HCT116 (cell line): ENCODE data around the gene C22orf39. TPM values are rescaled to one million over a fixed set of nuclear protein-coding genes. Genes with fewer than 3 reads are reported as not detected.

Experiments
- ATAC-seq: fragments of 200-7000 bp; cut with Tn5 transposase; 2 replicates; pipeline ENCODE4 v1.9.1; 2020; ENCODE audit warnings: mild to moderate bottlenecking, moderate library complexity
- BruUV-seq: library from RNA; stranded (reverse); fragments of 400-500 nt; replicated peaks from 2 replicates; lab custom pipeline; 2021; lab: Mats Ljungman, UMichigan
- CTCF ChIA-PET: fragments of 300-600 bp; sonication (Branson Sonifier 250); formaldehyde crosslinking; loops from one replicate; lab custom pipeline; 2021; ENCODE audit warnings: antibody characterized with exemption; lab: Charles Lee
- POLR2A ChIA-PET: fragments of 300-600, 350-600 bp; sonication (Branson Sonifier 250); formaldehyde crosslinking; loops from one replicate; lab custom pipeline; 2021; ENCODE audit warnings: antibody characterized with exemption; lab: Charles Lee
- RAD21 ChIA-PET, 2 experiments: fragments of 300-600 bp; sonication (Branson Sonifier 250); formaldehyde crosslinking; loops; one replicate each; lab custom pipeline; 2023; ENCODE audit warnings: low total read pairs in 2 of 2; ENCODE audit not compliant: uncharacterized antibody in 2 of 2, unreplicated experiment in 2 of 2, low non-redundant PET in 1 of 2; lab: Charles Lee
- DNase-seq: peaks from one replicate; pipeline ENCODE4 v3.0.0-alpha.2; 2010; ENCODE audit warnings: low read depth, low spot score
- H2AFZ ChIP-seq: fragments of 200-600 bp; shearing (Covaris generic), sonication (generic); 2 replicates; pipeline ENCODE4 v1.6.1; 2017; ENCODE audit warnings: low read depth, mixed run types, mixed read lengths, antibody characterized with exemption, low read length; ENCODE audit not compliant: poor library complexity, severe bottlenecking
- H3K27ac ChIP-seq: 2 replicates; pipeline ENCODE4 v1.5.1; 2012; ENCODE audit warnings: low read depth, low read length
- H3K27me3 ChIP-seq: fragments of 200-600 bp; sonication (generic); 2 replicates; pipeline ENCODE4 v1.6.1; 2016; ENCODE audit warnings: mixed run types, low read length, mixed read lengths; ENCODE audit not compliant: insufficient read depth
- H3K36me3 ChIP-seq, 2 experiments: fragments of 200-500 bp in 1 of 2; fragments of 200-600 bp in 1 of 2; sonication (Bioruptor generic) in 1 of 2; sonication (generic) in 1 of 2; 2 replicates each; pipeline versions ENCODE4 v1.5.1 to v1.6.1; 2014 to 2016; ENCODE audit warnings: low read length in 2 of 2, inconsistent platforms in 1 of 2, mixed read lengths in 1 of 2, mixed run types in 1 of 2; ENCODE audit not compliant: insufficient read depth in 2 of 2, control insufficient read depth in 1 of 2
- H3K4me1 ChIP-seq, 2 experiments: fragments of 200-600 bp in 1 of 2; sonication (generic) in 1 of 2; 2 replicates each; pipeline versions ENCODE4 v1.5.1 to v1.6.1; 2012 to 2017; ENCODE audit warnings: low read length in 2 of 2, inconsistent platforms in 1 of 2, mild to moderate bottlenecking in 1 of 2, mixed read lengths in 1 of 2, mixed run types in 1 of 2, moderate library complexity in 1 of 2; ENCODE audit not compliant: insufficient read depth in 2 of 2, control insufficient read depth in 1 of 2
- H3K4me2 ChIP-seq: fragments of 200-600 bp; sonication (generic); 2 replicates; pipeline ENCODE4 v1.6.1; 2017; ENCODE audit warnings: mixed run types, low read length, mixed read lengths
- H3K4me3 ChIP-seq, 2 experiments: fragments of 200-600 bp in 1 of 2; sonication (generic) in 1 of 2; replicated peaks in 1 of 2; 2 replicates each; pipeline ENCODE4 v1.5.1; 2011 to 2016; ENCODE audit warnings: low read length in 2 of 2, control low read depth in 1 of 2, low read depth in 1 of 2, mild to moderate bottlenecking in 1 of 2, mixed read lengths in 1 of 2, mixed run types in 1 of 2
- H3K79me2 ChIP-seq: fragments of 200-600 bp; sonication (generic); 2 replicates; pipeline ENCODE4 v1.6.1; 2017; ENCODE audit warnings: mild to moderate bottlenecking, mixed run types, low read length, moderate library complexity, mixed read lengths; ENCODE audit not compliant: insufficient read depth
- H3K9ac ChIP-seq: fragments of 200-600 bp; sonication (generic); 2 replicates; pipeline ENCODE4 v1.6.1; 2016; ENCODE audit warnings: low read length, mixed read lengths
- H3K9me2 ChIP-seq: fragments of 200-600 bp; sonication (generic), shearing (Covaris generic); 2 replicates; pipeline ENCODE4 v1.6.1; 2017; ENCODE audit warnings: mixed run types, mild to moderate bottlenecking, moderate library complexity; ENCODE audit not compliant: insufficient read depth
- H3K9me3 ChIP-seq, 2 experiments: fragments of 200-500 bp in 1 of 2; fragments of 200-600 bp in 1 of 2; sonication (Bioruptor generic) in 1 of 2; sonication (generic) in 1 of 2; 2 replicates each; pipeline ENCODE4 v1.6.1; 2014 to 2017; ENCODE audit warnings: low read length in 2 of 2, mixed read lengths in 2 of 2, inconsistent platforms in 1 of 2, low read depth in 1 of 2, mild to moderate bottlenecking in 1 of 2, mixed run types in 1 of 2, moderate library complexity in 1 of 2; ENCODE audit not compliant: control insufficient read depth in 1 of 2, insufficient read depth in 1 of 2
- H4K20me1 ChIP-seq: fragments of 200-600 bp; sonication (generic), shearing (Covaris generic); 2 replicates; pipeline ENCODE4 v1.6.1; 2017; ENCODE audit warnings: mixed run types, mild to moderate bottlenecking, moderate library complexity; ENCODE audit not compliant: insufficient read depth
- CBX3 ChIP-seq: IDR thresholded peaks from 2 replicates; pipeline ENCODE4 v1.6.1; 2012; ENCODE audit warnings: low read depth
- CEBPB ChIP-seq: IDR thresholded peaks from 2 replicates; pipeline ENCODE4 v1.6.1; 2012; ENCODE audit warnings: low read depth
- EGR1 ChIP-seq: IDR thresholded peaks from 2 replicates; pipeline ENCODE4 v1.6.1; 2012; ENCODE audit warnings: low read depth
- ELF1 ChIP-seq: IDR thresholded peaks from 2 replicates; pipeline ENCODE4 v1.6.1; 2012; ENCODE audit warnings: low read depth, borderline replicate concordance
- EZH2phosphoT487 ChIP-seq: fragments of 200-600 bp; IDR thresholded peaks from 2 replicates; pipeline ENCODE4 v1.6.1; 2018; ENCODE audit warnings: antibody characterized with exemption, borderline replicate concordance
- FOSL1 ChIP-seq: IDR thresholded peaks from 2 replicates; pipeline ENCODE4 v1.6.1; 2012; ENCODE audit warnings: low read depth
- JUND ChIP-seq: IDR thresholded peaks from 2 replicates; pipeline ENCODE4 v1.6.1; 2012
- POLR2A ChIP-seq: IDR thresholded peaks from 2 replicates; pipeline ENCODE4 v1.7.0; 2011; ENCODE audit warnings: borderline replicate concordance; ENCODE audit not compliant: insufficient read depth, insufficient read length; ENCODE audit errors: extremely low read depth
- POLR2AphosphoS5 ChIP-seq: IDR thresholded peaks from 2 replicates; pipeline ENCODE4 v1.6.1; 2011; ENCODE audit warnings: mild to moderate bottlenecking, low read depth, low read length, moderate library complexity
- SIN3A ChIP-seq: IDR thresholded peaks from 2 replicates; pipeline ENCODE4 v1.6.1; 2012; ENCODE audit warnings: low read depth
- SP1 ChIP-seq: IDR thresholded peaks from 2 replicates; pipeline ENCODE4 v1.6.1; 2012; ENCODE audit warnings: low read depth
- SRF ChIP-seq: IDR thresholded peaks from 2 replicates; pipeline ENCODE4 v1.6.1; 2012; ENCODE audit warnings: low read depth
- TCF7L2 ChIP-seq: IDR thresholded peaks from 2 replicates; pipeline ENCODE4 v1.7.0; 2011; ENCODE audit warnings: borderline replicate concordance, inconsistent platforms; ENCODE audit not compliant: insufficient read depth, insufficient read length; ENCODE audit errors: extremely low read depth
- YY1 ChIP-seq: IDR thresholded peaks from 2 replicates; pipeline ENCODE4 v1.6.1; 2011; ENCODE audit warnings: low read length, low read depth, moderate library complexity, mild to moderate bottlenecking; ENCODE audit not compliant: insufficient replicate concordance; ENCODE audit errors: extremely low read depth
- ZFX ChIP-seq: fragments of 450-650 bp; IDR thresholded peaks from 2 replicates; pipeline ENCODE4 v1.6.1; 2017
- intact Hi-C: fragments of 100-400 bp; cut with micrococcal nuclease; formaldehyde crosslinking; loops from 2 replicates; pipeline ENCODE4 v1.10.0; 2022
- total RNA-seq: library from RNA; stranded (reverse); gene quantifications from one replicate; pipeline ENCODE4 v1.2.1, GENCODE V29; 2021; ENCODE audit not compliant: unreplicated experiment
- TF ChIP-seq, protein P1 (sequence below): IDR thresholded peaks from 2 replicates; pipeline ENCODE4 v1.6.1; 2012
- TF ChIP-seq, protein P2 (sequence below): IDR thresholded peaks from 2 replicates; pipeline ENCODE4 v1.6.1; 2012; ENCODE audit warnings: low read depth
- TF ChIP-seq, protein P3 (sequence below): IDR thresholded peaks from 2 replicates; pipeline ENCODE4 v1.6.1; 2011; ENCODE audit warnings: mild to moderate bottlenecking, low read length, moderate library complexity; ENCODE audit not compliant: insufficient replicate concordance; ENCODE audit errors: extremely low read depth
- TF ChIP-seq, protein P4 (sequence below), 3 experiments: fragments of 200-600 bp in 1 of 3; sonication (generic) in 1 of 3; IDR thresholded peaks in 2 of 3; conservative IDR thresholded peaks in 1 of 3; 2 replicates each; pipeline ENCODE4 v1.5.1; 2012 to 2017; ENCODE audit warnings: low read depth in 2 of 3, low read length in 2 of 3, antibody characterized with exemption in 1 of 3, borderline replicate concordance in 1 of 3, control low read depth in 1 of 3, mild to moderate bottlenecking in 1 of 3, mixed read lengths in 1 of 3, mixed run types in 1 of 3, moderate library complexity in 1 of 3; ENCODE audit not compliant: insufficient read depth in 1 of 3

Gene C22orf39
- total RNA-seq, 1 experiment from 2014 or later, result 17.7 TPM

DNA sequence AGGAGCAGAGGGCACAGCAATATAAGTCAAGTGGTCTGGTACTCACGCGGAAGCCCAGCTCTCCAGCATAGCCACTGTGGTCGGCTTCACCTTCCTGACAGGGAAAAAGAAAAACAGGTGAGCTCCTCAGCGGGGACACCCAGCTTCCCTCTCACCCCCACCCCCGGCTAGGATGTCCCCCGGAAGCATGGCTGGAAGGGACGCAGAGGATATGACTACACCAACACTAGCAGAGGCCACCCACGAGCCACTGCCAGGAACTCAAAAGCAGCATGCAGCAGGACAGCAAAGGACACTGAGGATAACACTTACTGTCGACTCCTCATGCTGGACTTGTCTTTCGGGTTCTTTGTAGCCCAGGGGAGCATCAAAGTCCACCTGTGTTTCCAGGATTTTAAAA is 9.0 kb upstream of the C22orf39 start:
- no TSS peak for BruUV-seq
- Histone ChIP-seq H2AFZ (no peak overlapping the region), H3K4me1 (no peaks in the 10 kb centered on the region), H3K9me2 (no peaks in the 10 kb centered on the region), H3K27ac (no peak overlapping the region), H3K4me2 (no peak overlapping the region), H4K20me1 (no peaks in the 10 kb centered on the region), H3K79me2 (peaks cover 3% of the 10 kb centered on the region; the same call in 1 of the 2 replicates), H3K9ac (no peak overlapping the region), H3K27me3 (no peaks in the 10 kb centered on the region), H3K36me3 (peaks cover 39 to 47% of the 10 kb centered on the region in 2 experiments), H3K4me3 (no peak overlapping the region), H3K9me3 (no peaks in the 10 kb centered on the region)
- no peak for DNase-seq
- TF ChIP-seq SRF (no peak), CEBPB (no peak), POLR2AphosphoS5 (no peak), SIN3A (no peak), SP1 (no peak), EGR1 (no peak), POLR2A (no peak), EZH2phosphoT487 (no peak), YY1 (no peak), FOSL1 (no peak), CBX3 (no peak), ELF1 (no peak), JUND (no peak), TCF7L2 (no peak), ZFX (no peak)
- TF ChIP-seq, protein P1, sequence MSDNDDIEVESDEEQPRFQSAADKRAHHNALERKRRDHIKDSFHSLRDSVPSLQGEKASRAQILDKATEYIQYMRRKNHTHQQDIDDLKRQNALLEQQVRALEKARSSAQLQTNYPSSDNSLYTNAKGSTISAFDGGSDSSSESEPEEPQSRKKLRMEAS, result no peak
- TF ChIP-seq, protein P2, sequence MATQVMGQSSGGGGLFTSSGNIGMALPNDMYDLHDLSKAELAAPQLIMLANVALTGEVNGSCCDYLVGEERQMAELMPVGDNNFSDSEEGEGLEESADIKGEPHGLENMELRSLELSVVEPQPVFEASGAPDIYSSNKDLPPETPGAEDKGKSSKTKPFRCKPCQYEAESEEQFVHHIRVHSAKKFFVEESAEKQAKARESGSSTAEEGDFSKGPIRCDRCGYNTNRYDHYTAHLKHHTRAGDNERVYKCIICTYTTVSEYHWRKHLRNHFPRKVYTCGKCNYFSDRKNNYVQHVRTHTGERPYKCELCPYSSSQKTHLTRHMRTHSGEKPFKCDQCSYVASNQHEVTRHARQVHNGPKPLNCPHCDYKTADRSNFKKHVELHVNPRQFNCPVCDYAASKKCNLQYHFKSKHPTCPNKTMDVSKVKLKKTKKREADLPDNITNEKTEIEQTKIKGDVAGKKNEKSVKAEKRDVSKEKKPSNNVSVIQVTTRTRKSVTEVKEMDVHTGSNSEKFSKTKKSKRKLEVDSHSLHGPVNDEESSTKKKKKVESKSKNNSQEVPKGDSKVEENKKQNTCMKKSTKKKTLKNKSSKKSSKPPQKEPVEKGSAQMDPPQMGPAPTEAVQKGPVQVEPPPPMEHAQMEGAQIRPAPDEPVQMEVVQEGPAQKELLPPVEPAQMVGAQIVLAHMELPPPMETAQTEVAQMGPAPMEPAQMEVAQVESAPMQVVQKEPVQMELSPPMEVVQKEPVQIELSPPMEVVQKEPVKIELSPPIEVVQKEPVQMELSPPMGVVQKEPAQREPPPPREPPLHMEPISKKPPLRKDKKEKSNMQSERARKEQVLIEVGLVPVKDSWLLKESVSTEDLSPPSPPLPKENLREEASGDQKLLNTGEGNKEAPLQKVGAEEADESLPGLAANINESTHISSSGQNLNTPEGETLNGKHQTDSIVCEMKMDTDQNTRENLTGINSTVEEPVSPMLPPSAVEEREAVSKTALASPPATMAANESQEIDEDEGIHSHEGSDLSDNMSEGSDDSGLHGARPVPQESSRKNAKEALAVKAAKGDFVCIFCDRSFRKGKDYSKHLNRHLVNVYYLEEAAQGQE, result no peak
- TF ChIP-seq, protein P3, sequence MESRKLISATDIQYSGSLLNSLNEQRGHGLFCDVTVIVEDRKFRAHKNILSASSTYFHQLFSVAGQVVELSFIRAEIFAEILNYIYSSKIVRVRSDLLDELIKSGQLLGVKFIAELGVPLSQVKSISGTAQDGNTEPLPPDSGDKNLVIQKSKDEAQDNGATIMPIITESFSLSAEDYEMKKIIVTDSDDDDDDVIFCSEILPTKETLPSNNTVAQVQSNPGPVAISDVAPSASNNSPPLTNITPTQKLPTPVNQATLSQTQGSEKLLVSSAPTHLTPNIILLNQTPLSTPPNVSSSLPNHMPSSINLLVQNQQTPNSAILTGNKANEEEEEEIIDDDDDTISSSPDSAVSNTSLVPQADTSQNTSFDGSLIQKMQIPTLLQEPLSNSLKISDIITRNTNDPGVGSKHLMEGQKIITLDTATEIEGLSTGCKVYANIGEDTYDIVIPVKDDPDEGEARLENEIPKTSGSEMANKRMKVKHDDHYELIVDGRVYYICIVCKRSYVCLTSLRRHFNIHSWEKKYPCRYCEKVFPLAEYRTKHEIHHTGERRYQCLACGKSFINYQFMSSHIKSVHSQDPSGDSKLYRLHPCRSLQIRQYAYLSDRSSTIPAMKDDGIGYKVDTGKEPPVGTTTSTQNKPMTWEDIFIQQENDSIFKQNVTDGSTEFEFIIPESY, result no peak
- TF ChIP-seq, protein P4, sequence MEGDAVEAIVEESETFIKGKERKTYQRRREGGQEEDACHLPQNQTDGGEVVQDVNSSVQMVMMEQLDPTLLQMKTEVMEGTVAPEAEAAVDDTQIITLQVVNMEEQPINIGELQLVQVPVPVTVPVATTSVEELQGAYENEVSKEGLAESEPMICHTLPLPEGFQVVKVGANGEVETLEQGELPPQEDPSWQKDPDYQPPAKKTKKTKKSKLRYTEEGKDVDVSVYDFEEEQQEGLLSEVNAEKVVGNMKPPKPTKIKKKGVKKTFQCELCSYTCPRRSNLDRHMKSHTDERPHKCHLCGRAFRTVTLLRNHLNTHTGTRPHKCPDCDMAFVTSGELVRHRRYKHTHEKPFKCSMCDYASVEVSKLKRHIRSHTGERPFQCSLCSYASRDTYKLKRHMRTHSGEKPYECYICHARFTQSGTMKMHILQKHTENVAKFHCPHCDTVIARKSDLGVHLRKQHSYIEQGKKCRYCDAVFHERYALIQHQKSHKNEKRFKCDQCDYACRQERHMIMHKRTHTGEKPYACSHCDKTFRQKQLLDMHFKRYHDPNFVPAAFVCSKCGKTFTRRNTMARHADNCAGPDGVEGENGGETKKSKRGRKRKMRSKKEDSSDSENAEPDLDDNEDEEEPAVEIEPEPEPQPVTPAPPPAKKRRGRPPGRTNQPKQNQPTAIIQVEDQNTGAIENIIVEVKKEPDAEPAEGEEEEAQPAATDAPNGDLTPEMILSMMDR (IDR thresholded peaks at IDR 0.05 in 2 of 3, conservative IDR thresholded peaks at IDR 0.05 in 1 of 3; ENCODE audit: borderline replicate concordance in 1 of 3, insufficient read depth in 1 of 3, low read depth in 2 of 3, low read length in 2 of 3), result no peak
- ATAC-seq, result no peak
- intact Hi-C loops, result no loop called here
- ChIA-PET POLR2A (no interaction called here), CTCF (no interaction called here), RAD21 (no interaction called here)
